OCI-LY3 (cell line): ENCODE measurements around the gene VPS29.

Experiments used
- CTCF ChIP-seq: fragments of 200-600, 300-600 bp; sonication (generic); IDR thresholded peaks from 2 replicates; pipeline ENCODE4 v1.5.1; 2014; ENCODE audit warnings: antibody characterized with exemption, low read length, low read depth
- EZH2phosphoT487 ChIP-seq: fragments of 200-600 bp; shearing (Covaris generic); IDR thresholded peaks from 2 replicates; pipeline ENCODE4 v1.6.1; 2018; ENCODE audit warnings: antibody characterized with exemption, mixed run types, low read depth

DNA sequence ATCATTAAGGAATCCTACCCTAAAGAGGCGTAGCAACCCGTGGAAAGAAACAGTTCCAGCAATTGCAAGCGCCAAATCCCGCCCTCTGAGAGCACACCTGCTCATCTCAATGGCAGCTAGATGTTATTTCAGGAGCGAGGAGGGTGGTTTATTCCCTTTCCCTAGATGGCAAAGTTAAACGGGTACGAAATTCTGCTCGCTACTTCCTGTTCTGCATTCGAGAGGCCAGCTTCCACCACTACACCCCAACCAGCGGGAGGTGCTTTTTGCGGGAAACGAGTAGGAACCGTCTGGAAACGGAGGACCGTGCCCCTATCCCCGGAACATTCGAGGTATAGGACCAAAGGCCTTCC, 536 bp downstream of the VPS29 start:
- TF ChIP-seq CTCF: no peak
- no peak for TF ChIP-seq EZH2phosphoT487
